Measurements from ENCODE around the gene PTTG1IP.

The PTTG1IP gene

GRCh38 chr21:44816761-44817505, 56.6 kb downstream of the PTTG1IP start:
- Mint-ChIP-seq H3K27ac (no peak overlapping the region), H3K27me3 (peaks cover 2% of the 10 kb centered on the region), H3K4me3 (peak overlapping the region; percentile 75), H3K36me3 (ENCODE audit: low read depth) (peaks cover 2% of the 10 kb centered on the region), H3K9me3 (no peaks in the 10 kb centered on the region), H3K4me1 (peaks cover 15% of the 10 kb centered on the region)
- DNase-seq (no peak), ATAC-seq (no peak)

- no peaks in the 10 kb centered on the region for H3K9me3 Mint-ChIP-seq
- DNase-seq: no peak
- H3K27me3 Mint-ChIP-seq: peaks cover 2% of the 10 kb centered on the region
- peak overlapping the region; percentile 75 for H3K4me3 Mint-ChIP-seq
- ATAC-seq: no peak
- H3K36me3 Mint-ChIP-seq (ENCODE audit: low read depth): peaks cover 6% of the 10 kb centered on the region
- peak overlapping the region; percentile 15 for H3K27ac Mint-ChIP-seq
- peaks cover 15% of the 10 kb centered on the region for H3K4me1 Mint-ChIP-seq
Measured at GRCh38 chr21:44815852-44816628, 57.5 kb downstream of the PTTG1IP start.

- ATAC-seq (no peak), DNase-seq (no peak)
- Mint-ChIP-seq H3K4me1 (peaks cover 16% of the 10 kb centered on the region), H3K36me3 (ENCODE audit: low read depth) (peaks cover 8% of the 10 kb centered on the region), H3K4me3 (no peak overlapping the region), H3K9me3 (no peaks in the 10 kb centered on the region), H3K27ac (no peak overlapping the region), H3K27me3 (peaks cover under 1% of the 10 kb centered on the region)
Measured at GRCh38 chr21:44815225-44815624, 58.3 kb downstream of the PTTG1IP start.

- Mint-ChIP-seq H3K9me3 (no peaks in the 10 kb centered on the region), H3K27ac (no peak overlapping the region), H3K4me1 (peaks cover 16% of the 10 kb centered on the region), H3K27me3 (no peaks in the 10 kb centered on the region), H3K4me3 (no peak overlapping the region), H3K36me3 (ENCODE audit: low read depth) (peaks cover 13% of the 10 kb centered on the region)
- no peak for DNase-seq
- ATAC-seq: no peak
Measured at GRCh38 chr21:44814498-44815023, 58.9 kb downstream of the PTTG1IP start.

GRCh38 chr21:44813727-44814126, 59.8 kb downstream of the PTTG1IP start:
- no peak overlapping the region for H3K4me3 Mint-ChIP-seq
- no peaks in the 10 kb centered on the region for H3K9me3 Mint-ChIP-seq
- DNase-seq (no peak), ATAC-seq (no peak)
- no peaks in the 10 kb centered on the region for H3K27me3 Mint-ChIP-seq
- H3K27ac Mint-ChIP-seq: no peak overlapping the region
- peaks cover 16% of the 10 kb centered on the region for H3K4me1 Mint-ChIP-seq
- H3K36me3 Mint-ChIP-seq (ENCODE audit: low read depth): peaks cover 20% of the 10 kb centered on the region

GRCh38 chr21:44813149-44813548, 60.3 kb downstream of the PTTG1IP start:
- H3K36me3 Mint-ChIP-seq (ENCODE audit: low read depth): peaks cover 20% of the 10 kb centered on the region
- H3K9me3 Mint-ChIP-seq: no peaks in the 10 kb centered on the region
- H3K4me1 Mint-ChIP-seq: peaks cover 16% of the 10 kb centered on the region
- DNase-seq: no peak
- ATAC-seq: no peak
- H3K27me3 Mint-ChIP-seq: no peaks in the 10 kb centered on the region
- no peak overlapping the region for H3K27ac Mint-ChIP-seq
- H3K4me3 Mint-ChIP-seq: no peak overlapping the region

- ATAC-seq: no peak
- Mint-ChIP-seq H3K27ac (no peak overlapping the region), H3K4me3 (no peak overlapping the region)
Measured at GRCh38 chr21:44812640-44813039, 60.9 kb downstream of the PTTG1IP start.

GRCh38 chr21:44810779-44811178, 62.7 kb downstream of the PTTG1IP start:
- H3K36me3 Mint-ChIP-seq (ENCODE audit: low read depth): peaks cover 26% of the 10 kb centered on the region
- no peaks in the 10 kb centered on the region for H3K27me3 Mint-ChIP-seq
- H3K27ac Mint-ChIP-seq: no peak overlapping the region
- no peak for DNase-seq
- H3K4me1 Mint-ChIP-seq: peaks cover 7% of the 10 kb centered on the region
- no peak for ATAC-seq
- no peak overlapping the region for H3K4me3 Mint-ChIP-seq
- H3K9me3 Mint-ChIP-seq: no peaks in the 10 kb centered on the region

More at GRCh38 chr21:44812640-44813039, 60.9 kb downstream of the PTTG1IP start:
- no peaks in the 10 kb centered on the region for H3K9me3 Mint-ChIP-seq
- DNase-seq: no peak
- peaks cover 16% of the 10 kb centered on the region for H3K4me1 Mint-ChIP-seq
- H3K27me3 Mint-ChIP-seq: no peaks in the 10 kb centered on the region
- H3K36me3 Mint-ChIP-seq (ENCODE audit: low read depth): peaks cover 20% of the 10 kb centered on the region

GRCh38 chr21:44805859-44806258, 67.6 kb downstream of the PTTG1IP start:
- Mint-ChIP-seq H3K4me3 (no peak overlapping the region), H3K9me3 (no peaks in the 10 kb centered on the region), H3K4me1 (peaks cover 29% of the 10 kb centered on the region), H3K36me3 (ENCODE audit: low read depth) (peaks cover 51% of the 10 kb centered on the region), H3K27ac (no peak overlapping the region), H3K27me3 (no peaks in the 10 kb centered on the region)
- DNase-seq: no peak
- ATAC-seq: no peak

GRCh38 chr21:44805226-44805625, 68.3 kb downstream of the PTTG1IP start:
- Mint-ChIP-seq H3K4me3 (no peak overlapping the region), H3K9me3 (no peaks in the 10 kb centered on the region), H3K27ac (no peak overlapping the region), H3K4me1 (peaks cover 35% of the 10 kb centered on the region), H3K36me3 (ENCODE audit: low read depth) (peaks cover 56% of the 10 kb centered on the region), H3K27me3 (no peaks in the 10 kb centered on the region)
- DNase-seq: no peak
- no peak for ATAC-seq

- DNase-seq (no peak), ATAC-seq (no peak)
- Mint-ChIP-seq H3K27ac (no peak overlapping the region), H3K27me3 (no peaks in the 10 kb centered on the region), H3K9me3 (no peaks in the 10 kb centered on the region), H3K4me1 (peaks cover 40% of the 10 kb centered on the region), H3K4me3 (no peak overlapping the region), H3K36me3 (ENCODE audit: low read depth) (peaks cover 57% of the 10 kb centered on the region)
Measured at GRCh38 chr21:44804762-44805161, 68.7 kb downstream of the PTTG1IP start.

- H3K4me1 Mint-ChIP-seq: peaks cover 50% of the 10 kb centered on the region
- no peaks in the 10 kb centered on the region for H3K9me3 Mint-ChIP-seq
- H3K4me3 Mint-ChIP-seq: no peak overlapping the region
- H3K27ac Mint-ChIP-seq: no peak overlapping the region
- DNase-seq (no peak), ATAC-seq (no peak)
- H3K36me3 Mint-ChIP-seq (ENCODE audit: low read depth): peaks cover 55% of the 10 kb centered on the region
- no peaks in the 10 kb centered on the region for H3K27me3 Mint-ChIP-seq
Measured at GRCh38 chr21:44803651-44804050, 69.8 kb downstream of the PTTG1IP start.

GRCh38 chr21:44802396-44803153, 70.9 kb downstream of the PTTG1IP start:
- DNase-seq (peak; percentile 26), ATAC-seq (no peak)
- H3K36me3 Mint-ChIP-seq (ENCODE audit: low read depth): peaks cover 63% of the 10 kb centered on the region
- H3K27me3 Mint-ChIP-seq: no peaks in the 10 kb centered on the region
- H3K4me1 Mint-ChIP-seq: peaks cover 58% of the 10 kb centered on the region
- no peaks in the 10 kb centered on the region for H3K9me3 Mint-ChIP-seq
- H3K27ac Mint-ChIP-seq: peak overlapping the region; percentile 93
- peak overlapping the region; percentile 98 for H3K4me3 Mint-ChIP-seq

All from activated naive CD8-positive, alpha-beta T cell treated with anti-CD3 and anti-CD28 coated beads, Interleukin-2, amount 50 U/mL, for 24 hours (primary cell).